Thymus (tissue), 11 donors: ENCODE results near the gene NEUROD6. TPM values are rescaled to one million over a fixed set of nuclear protein-coding genes. Genes with fewer than 3 reads are reported as not detected.

Experiments
- DNase-seq, 9 donors: peaks; one replicate each; pipeline ENCODE4 v3.0.0-alpha.2; 2013; ENCODE audit warnings: low spot score in 9 of 9, low read depth in 6 of 9, missing footprints in 1 of 9
- H3K27ac ChIP-seq, 2 donors: one replicate each; pipeline ENCODE4 v1.5.1; 2013; ENCODE audit warnings: control low read depth in 1 of 2, low read depth in 1 of 2, low read length in 1 of 2, mild to moderate bottlenecking in 1 of 2, moderate library complexity in 1 of 2
- H3K27me3 ChIP-seq, 2 donors: one replicate each; pipeline ENCODE4 v1.5.1; 2013; ENCODE audit warnings: low read length in 1 of 2; ENCODE audit not compliant: control insufficient read depth in 2 of 2, insufficient read depth in 1 of 2
- H3K36me3 ChIP-seq, 2 donors: one replicate each; pipeline ENCODE4 v1.5.1; 2013; ENCODE audit warnings: low read length in 1 of 2, mild to moderate bottlenecking in 1 of 2, moderate library complexity in 1 of 2; ENCODE audit not compliant: control insufficient read depth in 2 of 2, insufficient read depth in 2 of 2
- H3K4me1 ChIP-seq, 2 donors: one replicate each; pipeline ENCODE4 v1.5.1; 2013; ENCODE audit warnings: low read length in 2 of 2; ENCODE audit not compliant: control insufficient read depth in 2 of 2, insufficient read depth in 2 of 2
- H3K4me3 ChIP-seq, 2 donors: one replicate each; pipeline ENCODE4 v1.5.1; 2013; ENCODE audit warnings: low read length in 2 of 2, control low read depth in 1 of 2, mild to moderate bottlenecking in 1 of 2
- H3K9me3 ChIP-seq, 2 donors: one replicate each; pipeline ENCODE4 v1.5.1; 2013; ENCODE audit warnings: low read length in 1 of 2, mild to moderate bottlenecking in 1 of 2; ENCODE audit not compliant: control insufficient read depth in 2 of 2, insufficient read depth in 1 of 2
- WGBS: extraction: QIAGEN DNeasy Blood & Tissue Kit; methylation state at CpG from one replicate; pipeline ENCODE4 v1.1.7; 2013; 5-methylcytosine and 5-hydroxymethylcytosine counted together
- polyA plus RNA-seq: library from polyadenylated mRNA; stranded (reverse); fragments of 200-250 nt; gene quantifications from one replicate; pipeline ENCODE4 v1.2.3, GENCODE V29; 2013
- total RNA-seq: library from RNA; stranded (reverse); fragments of 120-200 nt; gene quantifications from one replicate; pipeline ENCODE4 v1.2.4, GENCODE V29; 2013
- donor health status: healthy.

The NEUROD6 gene
- total and polyA plus RNA-seq, 2 donors: 0.02 TPM; not detected in 1

DNA sequence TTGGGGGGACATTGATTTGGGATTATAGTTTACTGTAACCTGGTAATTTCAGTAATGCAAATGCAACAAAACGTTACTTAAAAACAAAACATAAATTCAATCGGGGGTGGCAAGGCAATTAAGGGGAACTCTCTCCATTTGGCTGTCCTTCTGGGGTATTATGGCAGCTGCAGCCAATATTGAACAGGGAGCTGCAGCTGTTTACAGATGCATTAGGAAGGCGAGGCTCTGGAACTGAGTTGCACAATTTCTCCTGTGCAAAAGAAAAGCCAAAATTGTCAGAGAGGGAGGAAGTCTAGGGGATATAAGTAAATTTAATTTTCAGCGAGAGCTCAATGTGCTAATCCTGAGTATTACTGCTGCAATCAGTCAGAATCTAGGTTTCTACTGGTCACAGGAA is 36.1 kb downstream of the NEUROD6 start:
- H3K4me3 ChIP-seq: no peak overlapping the region
- no peak for DNase-seq
- H3K27ac ChIP-seq: no peak overlapping the region
- H3K9me3 ChIP-seq: no peaks in the 10 kb centered on the region
- no peaks in the 10 kb centered on the region for H3K36me3 ChIP-seq
- no peaks in the 10 kb centered on the region for H3K4me1 ChIP-seq
- no peaks in the 10 kb centered on the region for H3K27me3 ChIP-seq
- 74% methylated on average over 4 of the region's 4 CpGs for WGBS

DNA sequence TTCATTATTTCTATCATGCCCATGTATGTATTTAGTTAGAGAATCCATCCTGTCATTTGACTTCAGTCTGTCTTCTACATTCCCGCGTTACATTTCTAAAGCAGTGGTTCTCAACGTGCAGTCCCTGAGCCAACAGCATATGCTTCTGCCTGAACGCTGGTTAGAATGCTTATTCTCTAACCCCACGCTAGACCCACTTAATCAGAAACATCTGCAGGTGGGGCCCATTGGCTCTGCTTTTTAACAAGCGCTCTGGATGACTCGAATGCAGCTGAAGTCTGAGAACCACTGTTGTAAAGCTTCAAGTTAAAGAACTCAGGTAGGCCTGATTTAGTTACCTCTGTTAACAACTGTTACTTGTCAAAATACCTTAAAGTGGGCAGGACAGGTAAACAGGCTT is 38.2 kb downstream of the NEUROD6 start:
- 94% methylated on average over 7 of the region's 7 CpGs for WGBS
- Histone ChIP-seq H3K9me3 (no peaks in the 10 kb centered on the region), H3K27ac (no peak overlapping the region), H3K27me3 (no peaks in the 10 kb centered on the region), H3K4me3 (no peak overlapping the region), H3K36me3 (no peaks in the 10 kb centered on the region), H3K4me1 (no peaks in the 10 kb centered on the region)
- no peak for DNase-seq

DNA sequence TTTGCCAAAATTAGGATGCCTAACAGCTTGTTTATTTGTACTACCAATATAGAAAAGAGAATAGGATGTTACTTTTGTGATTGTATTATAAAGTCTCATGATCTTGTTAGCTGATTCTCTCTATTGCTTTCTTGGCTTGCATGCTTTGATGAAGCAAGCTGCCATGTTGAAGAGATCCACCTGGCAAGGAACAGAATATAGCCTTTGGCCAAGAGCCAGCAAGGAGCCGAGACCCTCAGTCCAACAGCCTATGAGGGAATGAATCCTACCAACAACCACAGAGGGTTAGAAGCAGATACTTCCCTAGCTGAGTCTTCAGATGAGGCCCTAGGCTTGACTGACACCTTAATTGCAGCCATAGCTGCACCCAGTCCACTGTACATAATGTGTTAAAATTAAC is 41.2 kb downstream of the NEUROD6 start:
- no peaks in the 10 kb centered on the region for H3K4me1 ChIP-seq
- 91% methylated on average over 1 of the region's 1 CpG for WGBS
- no peak for DNase-seq
- H3K9me3 ChIP-seq: no peaks in the 10 kb centered on the region
- H3K4me3 ChIP-seq: no peak overlapping the region
- no peaks in the 10 kb centered on the region for H3K36me3 ChIP-seq
- no peak overlapping the region for H3K27ac ChIP-seq
- no peaks in the 10 kb centered on the region for H3K27me3 ChIP-seq

DNA sequence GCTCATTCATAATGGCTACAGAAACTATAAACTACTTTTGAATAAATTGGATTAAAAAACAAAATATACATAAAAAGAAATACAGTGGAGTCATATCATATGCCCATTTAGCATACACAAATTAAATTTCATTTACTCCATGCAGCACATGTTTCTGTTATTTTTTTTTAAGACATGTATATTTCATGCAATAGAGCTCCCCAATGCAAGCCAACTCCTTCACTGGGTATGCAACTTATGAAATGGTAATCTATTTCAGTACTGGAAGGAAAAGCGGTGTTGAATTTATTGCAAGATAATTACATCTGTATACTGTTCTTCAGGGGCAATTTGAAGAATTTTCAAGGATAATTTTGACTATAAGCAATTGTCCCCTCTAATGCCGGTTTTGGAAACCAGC is 49.9 kb downstream of the NEUROD6 start:
- Histone ChIP-seq H3K9me3 (no peaks in the 10 kb centered on the region), H3K36me3 (no peaks in the 10 kb centered on the region), H3K27me3 (no peaks in the 10 kb centered on the region), H3K4me3 (no peak overlapping the region), H3K4me1 (no peaks in the 10 kb centered on the region), H3K27ac (no peak overlapping the region)
- DNase-seq: no peak
- 94% methylated on average over 2 of the region's 2 CpGs for WGBS

Other genes starting within 250 kb of the NEUROD6 start
- gene ITPRID1, start 173.4 kb upstream of the NEUROD6 start, total RNA-seq: 0.05 TPM
- gene ITPRID1, start 173.4 kb upstream of the NEUROD6 start, polyA plus RNA-seq: 0.02 TPM